Urinary bladder (tissue), 4 donors: ENCODE measurements around the gene C3orf52. TPM values are rescaled to one million over a fixed set of nuclear protein-coding genes. Genes with fewer than 3 reads are reported as not detected.

ENCODE experiments used
- DNase-seq: peaks from one replicate; pipeline ENCODE4 v3.0.0-alpha.2; 2015; ENCODE audit errors: extremely low spot score
- H3K27ac ChIP-seq: one replicate; pipeline ENCODE4 v1.5.1; 2013; ENCODE audit warnings: low read depth, mild to moderate bottlenecking, moderate library complexity
- H3K36me3 ChIP-seq: one replicate; pipeline ENCODE4 v1.6.1; 2013; ENCODE audit warnings: mild to moderate bottlenecking, moderate library complexity; ENCODE audit not compliant: insufficient read depth
- H3K4me1 ChIP-seq: one replicate; pipeline ENCODE4 v1.6.1; 2013; ENCODE audit warnings: mild to moderate bottlenecking, moderate library complexity; ENCODE audit not compliant: insufficient read depth
- H3K4me3 ChIP-seq: one replicate; pipeline ENCODE4 v1.5.1; 2013; ENCODE audit warnings: low read depth, low read length
- WGBS: extraction: QIAGEN DNeasy Blood & Tissue Kit; methylation state at CpG from one replicate; pipeline ENCODE4 v1.1.7; 2013; 5-methylcytosine and 5-hydroxymethylcytosine counted together
- polyA plus RNA-seq: library from polyadenylated mRNA; stranded (reverse); fragments of 200-250 nt; gene quantifications from one replicate; pipeline ENCODE4 v1.2.3, GENCODE V29; 2013
- small RNA-seq: library from RNA; depleted of rRNA; stranded (forward); fragments of <200 nt; gene quantifications from one replicate; pipeline ENCODE3, GENCODE V24; 2014
- total RNA-seq: library from RNA; depleted of rRNA; stranded (reverse); fragments of >200 nt; gene quantifications from one replicate; pipeline ENCODE4 v1.2.3, GENCODE V29; 2014
- donor health status: healthy with polysubstance abuse.
- donor health status: healthy.

C3orf52 gene
- total and polyA plus RNA-seq, 2 donors, result 2.6 to 7.5 TPM

DNA sequence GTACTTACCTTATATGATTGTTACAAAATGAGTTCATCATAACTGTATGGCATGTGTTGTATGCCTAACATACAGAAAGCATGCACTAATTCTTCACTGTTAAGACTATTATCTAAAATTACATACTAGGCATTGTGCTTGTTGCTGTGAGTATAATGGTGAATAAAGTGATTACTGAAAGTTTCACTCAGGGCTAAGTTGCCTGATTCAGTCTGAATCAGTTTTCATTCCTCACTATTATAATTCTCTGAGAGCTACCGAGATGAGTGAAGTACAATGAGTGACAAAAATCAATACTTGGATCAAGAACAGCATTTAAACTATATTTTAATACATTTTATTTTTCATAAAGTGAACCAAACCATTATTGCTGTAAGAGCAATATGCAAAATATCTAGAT, 54.4 kb downstream of the C3orf52 start:
- Histone ChIP-seq H3K27ac (no peak overlapping the region), H3K4me1 (no peaks in the 10 kb centered on the region), H3K36me3 (no peaks in the 10 kb centered on the region), H3K4me3 (no peak overlapping the region)
- no peak for DNase-seq
- WGBS, result 86% methylated on average over 1 of the region's 1 CpG

DNA sequence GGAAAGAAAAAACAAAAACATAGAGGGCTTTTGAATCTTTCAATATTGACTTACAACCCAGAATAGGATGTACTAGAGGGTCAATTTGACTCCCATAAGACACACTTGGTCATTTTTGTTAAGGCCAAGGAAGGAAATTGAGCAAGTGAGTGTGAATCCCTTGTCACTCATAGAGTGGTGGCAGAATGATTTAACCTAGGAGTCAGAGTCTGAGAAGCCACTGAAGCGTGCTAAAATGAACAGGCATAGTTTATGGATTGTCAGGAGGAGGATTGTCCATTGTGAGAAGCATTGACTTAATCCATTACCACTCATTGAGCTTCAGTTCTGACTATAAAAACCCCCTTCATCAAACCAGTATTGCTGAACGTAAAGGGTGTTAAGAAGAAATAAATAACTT, 55.1 kb downstream of the C3orf52 start:
- H3K4me3 ChIP-seq, result no peak overlapping the region
- H3K27ac ChIP-seq, result no peak overlapping the region
- no peaks in the 10 kb centered on the region for H3K36me3 ChIP-seq
- DNase-seq, result no peak
- no peaks in the 10 kb centered on the region for H3K4me1 ChIP-seq
- 70% methylated on average over 2 of the region's 2 CpGs for WGBS

DNA sequence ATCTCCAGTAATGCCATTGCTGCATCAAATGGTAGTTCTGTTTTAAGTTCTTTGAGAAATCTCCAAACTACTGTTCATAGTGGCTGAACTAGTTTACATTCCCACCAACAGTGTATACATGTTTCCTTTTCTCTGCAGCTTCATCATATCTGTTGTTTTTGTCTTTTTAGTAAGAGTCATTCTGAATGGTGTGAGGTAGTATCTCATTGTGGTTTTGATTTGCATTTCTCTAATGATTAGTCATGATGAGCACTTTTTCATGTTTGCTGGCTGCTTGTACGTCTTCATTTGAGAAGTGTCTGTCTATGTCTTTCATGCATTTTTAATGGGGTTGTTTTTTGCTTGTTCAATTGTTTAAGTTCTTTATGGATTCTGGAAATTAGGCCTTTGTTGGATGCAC, 57.1 kb downstream of the C3orf52 start:
- no peak for DNase-seq
- Histone ChIP-seq H3K27ac (no peak overlapping the region), H3K36me3 (no peaks in the 10 kb centered on the region), H3K4me1 (no peaks in the 10 kb centered on the region), H3K4me3 (no peak overlapping the region)
- WGBS, result 92% methylated on average over 1 of the region's 1 CpG

DNA sequence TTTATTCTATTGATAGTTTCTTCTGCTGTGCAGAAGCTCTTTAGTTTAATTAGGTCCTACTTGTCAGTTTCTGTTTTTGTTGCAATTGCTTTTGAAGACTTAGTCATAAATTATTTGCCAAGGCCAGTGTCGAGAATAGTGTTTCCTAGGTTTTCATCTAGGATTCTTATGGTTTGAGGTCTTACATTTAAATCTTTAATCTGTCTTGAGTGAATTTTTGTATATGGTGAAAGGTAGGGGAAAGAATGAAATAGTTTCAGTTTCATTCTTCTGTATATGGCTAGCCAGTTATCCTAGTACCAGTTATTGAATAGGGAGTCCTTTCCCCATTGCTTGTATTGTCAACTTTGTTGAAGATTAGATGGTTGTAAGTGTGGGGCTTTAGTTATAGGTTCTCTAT, 57.5 kb downstream of the C3orf52 start:
- Histone ChIP-seq H3K4me3 (no peak overlapping the region), H3K4me1 (no peaks in the 10 kb centered on the region), H3K36me3 (no peaks in the 10 kb centered on the region), H3K27ac (no peak overlapping the region)
- 81% methylated on average over 1 of the region's 1 CpG for WGBS
- no peak for DNase-seq

DNA sequence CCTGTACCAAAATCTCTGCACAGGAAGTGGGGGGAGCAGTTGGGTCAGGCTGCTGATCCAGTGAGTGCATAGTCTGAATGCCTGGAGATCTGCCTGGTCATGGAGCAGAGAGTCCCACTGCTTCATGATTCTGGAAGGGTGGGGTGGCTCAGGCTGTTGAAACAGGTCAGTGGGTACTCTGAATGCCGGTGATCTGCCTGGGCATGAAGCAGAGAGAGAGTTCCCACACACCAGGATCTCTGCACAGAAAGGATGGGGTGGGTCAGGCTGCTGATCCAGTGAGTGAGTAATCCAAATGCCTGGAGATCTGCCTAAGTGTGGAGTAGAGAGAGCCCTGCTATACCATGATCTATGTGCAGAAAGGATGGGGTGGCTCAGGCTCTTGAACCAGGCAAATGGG, 62.9 kb downstream of the C3orf52 start:
- Histone ChIP-seq H3K4me3 (no peak overlapping the region), H3K36me3 (peaks cover 1% of the 10 kb centered on the region), H3K27ac (no peak overlapping the region), H3K4me1 (no peaks in the 10 kb centered on the region)
- 84% methylated on average over 1 of the region's 1 CpG for WGBS
- DNase-seq, result no peak

DNA sequence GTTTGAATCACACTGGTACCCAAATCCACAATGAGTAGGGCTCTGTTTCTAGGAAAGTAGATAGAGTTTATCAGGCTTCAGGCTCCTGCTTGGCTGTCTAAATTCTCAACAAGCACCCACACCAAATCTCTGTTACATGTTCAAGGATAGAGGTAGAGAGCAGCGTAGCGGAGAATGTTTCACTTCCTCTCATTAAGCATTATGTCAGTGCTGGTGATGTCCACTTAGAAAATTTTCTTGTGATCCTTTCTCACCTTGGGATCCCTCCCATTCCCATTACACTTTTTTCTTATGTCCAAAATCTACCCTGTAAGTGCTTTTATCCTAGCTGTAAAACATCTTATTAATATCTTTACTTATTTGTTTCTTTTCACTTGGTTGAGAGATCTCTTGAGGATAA, 81.6 kb downstream of the C3orf52 start:
- Histone ChIP-seq H3K4me1 (no peaks in the 10 kb centered on the region), H3K27ac (no peak overlapping the region), H3K36me3 (no peaks in the 10 kb centered on the region), H3K4me3 (no peak overlapping the region)
- no peak for DNase-seq
- 81% methylated on average over 2 of the region's 2 CpGs for WGBS

Small RNA genes lying within 50 kb of the gene (small RNA-seq; reads per million reads assigned to genes)
- gene MIR567, result not detected

Other genes with a start within 250 kb of the C3orf52 start
- gene PHLDB2, start 227.1 kb upstream of the C3orf52 start, total RNA-seq, result 173 TPM
- gene PHLDB2, start 227.1 kb upstream of the C3orf52 start, polyA plus RNA-seq, result 58.1 TPM
- 62.3 TPM for gene ABHD10, start 107.4 kb upstream of the C3orf52 start, total RNA-seq
- gene ABHD10, start 107.4 kb upstream of the C3orf52 start, polyA plus RNA-seq, result 23.3 TPM
- gene TAGLN3, start 87.5 kb upstream of the C3orf52 start, total RNA-seq, result 3.1 TPM
- 1.8 TPM for gene TAGLN3, start 87.5 kb upstream of the C3orf52 start, polyA plus RNA-seq
- gene TMPRSS7, start 51.7 kb upstream of the C3orf52 start, total RNA-seq, result not detected
- gene TMPRSS7, start 51.7 kb upstream of the C3orf52 start, polyA plus RNA-seq, result not detected
- gene GCSAM, start 46.9 kb downstream of the C3orf52 start, total RNA-seq, result 1.7 TPM
- 0.43 TPM for gene GCSAM, start 46.9 kb downstream of the C3orf52 start, polyA plus RNA-seq
- 1.9 TPM for gene SLC9C1, start 207.8 kb downstream of the C3orf52 start, total RNA-seq
- not detected for gene SLC9C1, start 207.8 kb downstream of the C3orf52 start, polyA plus RNA-seq
- gene CD200, start 246.8 kb downstream of the C3orf52 start, total RNA-seq, result 23.0 TPM
- gene CD200, start 246.8 kb downstream of the C3orf52 start, polyA plus RNA-seq, result 36.2 TPM